SK-N-SH treated with all-trans-retinoic acid at 6 μM for 48 hours (cell line): ENCODE data around the gene PLBD2.

ENCODE experiments used
- ARNTL ChIP-seq: fragments of 450-650 bp; formaldehyde crosslinking; IDR thresholded peaks from 2 replicates; pipeline ENCODE4 v1.5.0; 2020; ENCODE audit warnings: low read depth, mild to moderate bottlenecking, moderate library complexity, borderline replicate concordance
- BACH2 ChIP-seq: fragments of 250-450 bp; sonication (Bioruptor Pico); IDR thresholded peaks from 2 replicates; pipeline ENCODE4 v1.9.0; 2021; ENCODE audit warnings: mild to moderate bottlenecking, borderline replicate concordance
- CSDC2 ChIP-seq: fragments of 250-450 bp; sonication (Bioruptor Pico); IDR thresholded peaks from 2 replicates; pipeline ENCODE4 v1.5.0; 2020; ENCODE audit warnings: mild to moderate bottlenecking, moderate library complexity
- OSR1 ChIP-seq: fragments of 250-450 bp; sonication (Bioruptor Pico); IDR thresholded peaks from 2 replicates; pipeline ENCODE4 v1.8.0; 2022; ENCODE audit warnings: moderate library complexity, mild to moderate bottlenecking, inconsistent platforms
- PATZ1 ChIP-seq: fragments of 250-450 bp; sonication (Bioruptor Pico); IDR thresholded peaks from 2 replicates; pipeline ENCODE4 v1.8.0; 2020; ENCODE audit warnings: mild to moderate bottlenecking, moderate library complexity, borderline replicate concordance
- PPARA ChIP-seq: fragments of 250-450 bp; sonication (Bioruptor Pico); IDR thresholded peaks from 2 replicates; pipeline ENCODE4 v1.5.0; 2020; ENCODE audit warnings: mild to moderate bottlenecking, borderline replicate concordance
- SNAI2 ChIP-seq: fragments of 250-450 bp; sonication (Bioruptor Pico); IDR thresholded peaks from 2 replicates; pipeline ENCODE4 v1.5.0; 2020; ENCODE audit warnings: mild to moderate bottlenecking, moderate library complexity
- ZC3H10 ChIP-seq: fragments of 250-450 bp; sonication (Bioruptor Pico); IDR thresholded peaks from 2 replicates; pipeline ENCODE4 v1.5.1; 2021; ENCODE audit warnings: mild to moderate bottlenecking, moderate library complexity
- ZFP3 ChIP-seq: fragments of 250-450 bp; sonication (Bioruptor Pico); IDR thresholded peaks from 2 replicates; pipeline ENCODE4 v1.5.0; 2020; ENCODE audit warnings: mild to moderate bottlenecking, moderate library complexity
- TF ChIP-seq, protein P1 (sequence below): fragments of 250-450 bp; sonication (Bioruptor Pico); IDR thresholded peaks from 2 replicates; pipeline ENCODE4 v1.8.0; 2021; ENCODE audit warnings: low read depth, mild to moderate bottlenecking, moderate library complexity, borderline replicate concordance
- TF ChIP-seq, protein P2 (sequence below): fragments of 250-450 bp; sonication (Bioruptor Pico); IDR thresholded peaks from 2 replicates; pipeline ENCODE4 v1.5.0; 2020; ENCODE audit warnings: mild to moderate bottlenecking, moderate library complexity

GRCh38 chr12:113346353-113346752, 12.0 kb upstream of the PLBD2 start:
- TF ChIP-seq PATZ1 (CRISPR knock-in tag), result no peak
- no peak for TF ChIP-seq OSR1 (CRISPR knock-in tag)
- no peak for TF ChIP-seq PPARA (CRISPR knock-in tag)
- TF ChIP-seq ZFP3, result no peak
- TF ChIP-seq, protein P1, sequence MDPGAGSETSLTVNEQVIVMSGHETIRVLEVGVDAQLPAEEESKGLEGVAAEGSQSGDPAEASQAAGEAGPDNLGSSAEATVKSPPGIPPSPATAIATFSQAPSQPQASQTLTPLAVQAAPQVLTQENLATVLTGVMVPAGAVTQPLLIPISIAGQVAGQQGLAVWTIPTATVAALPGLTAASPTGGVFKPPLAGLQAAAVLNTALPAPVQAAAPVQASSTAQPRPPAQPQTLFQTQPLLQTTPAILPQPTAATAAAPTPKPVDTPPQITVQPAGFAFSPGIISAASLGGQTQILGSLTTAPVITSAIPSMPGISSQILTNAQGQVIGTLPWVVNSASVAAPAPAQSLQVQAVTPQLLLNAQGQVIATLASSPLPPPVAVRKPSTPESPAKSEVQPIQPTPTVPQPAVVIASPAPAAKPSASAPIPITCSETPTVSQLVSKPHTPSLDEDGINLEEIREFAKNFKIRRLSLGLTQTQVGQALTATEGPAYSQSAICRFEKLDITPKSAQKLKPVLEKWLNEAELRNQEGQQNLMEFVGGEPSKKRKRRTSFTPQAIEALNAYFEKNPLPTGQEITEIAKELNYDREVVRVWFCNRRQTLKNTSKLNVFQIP (CRISPR knock-in tag), result no peak
- no peak for TF ChIP-seq ZC3H10 (CRISPR knock-in tag)
- no peak for TF ChIP-seq SNAI2 (CRISPR knock-in tag)
- TF ChIP-seq ARNTL (CRISPR knock-in tag), result no peak
- TF ChIP-seq BACH2 (CRISPR knock-in tag), result no peak
- TF ChIP-seq, protein P2, sequence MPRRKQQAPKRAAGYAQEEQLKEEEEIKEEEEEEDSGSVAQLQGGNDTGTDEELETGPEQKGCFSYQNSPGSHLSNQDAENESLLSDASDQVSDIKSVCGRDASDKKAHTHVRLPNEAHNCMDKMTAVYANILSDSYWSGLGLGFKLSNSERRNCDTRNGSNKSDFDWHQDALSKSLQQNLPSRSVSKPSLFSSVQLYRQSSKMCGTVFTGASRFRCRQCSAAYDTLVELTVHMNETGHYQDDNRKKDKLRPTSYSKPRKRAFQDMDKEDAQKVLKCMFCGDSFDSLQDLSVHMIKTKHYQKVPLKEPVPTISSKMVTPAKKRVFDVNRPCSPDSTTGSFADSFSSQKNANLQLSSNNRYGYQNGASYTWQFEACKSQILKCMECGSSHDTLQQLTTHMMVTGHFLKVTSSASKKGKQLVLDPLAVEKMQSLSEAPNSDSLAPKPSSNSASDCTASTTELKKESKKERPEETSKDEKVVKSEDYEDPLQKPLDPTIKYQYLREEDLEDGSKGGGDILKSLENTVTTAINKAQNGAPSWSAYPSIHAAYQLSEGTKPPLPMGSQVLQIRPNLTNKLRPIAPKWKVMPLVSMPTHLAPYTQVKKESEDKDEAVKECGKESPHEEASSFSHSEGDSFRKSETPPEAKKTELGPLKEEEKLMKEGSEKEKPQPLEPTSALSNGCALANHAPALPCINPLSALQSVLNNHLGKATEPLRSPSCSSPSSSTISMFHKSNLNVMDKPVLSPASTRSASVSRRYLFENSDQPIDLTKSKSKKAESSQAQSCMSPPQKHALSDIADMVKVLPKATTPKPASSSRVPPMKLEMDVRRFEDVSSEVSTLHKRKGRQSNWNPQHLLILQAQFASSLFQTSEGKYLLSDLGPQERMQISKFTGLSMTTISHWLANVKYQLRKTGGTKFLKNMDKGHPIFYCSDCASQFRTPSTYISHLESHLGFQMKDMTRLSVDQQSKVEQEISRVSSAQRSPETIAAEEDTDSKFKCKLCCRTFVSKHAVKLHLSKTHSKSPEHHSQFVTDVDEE (CRISPR knock-in tag), result no peak
- TF ChIP-seq CSDC2 (CRISPR knock-in tag), result no peak
